HG03342 (cell line): ENCODE data around the gene RPS6KL1.

Experiments
- ATAC-seq: cut with Tn5 transposase; IDR thresholded peaks from one replicate; pipeline ENCODE4 v1.9.1; 2021; ENCODE audit warnings: mild to moderate bottlenecking, moderate library complexity; ENCODE audit not compliant: unreplicated experiment

The RPS6KL1 gene

GRCh38 chr14:74922752-74923401 lies at the start of gene RPS6KL1:
RPS6KL1 (minus strand) TSS chr14:74923260; CDS start chr14:74921541, 1,719 bp downstream.
- peak; percentile 94 for ATAC-seq

GRCh38 chr14:74968811-74969210 lies 45.8 kb upstream of the RPS6KL1 start:
- no peak for ATAC-seq

GRCh38 chr14:74965486-74966153 lies 42.6 kb upstream of the RPS6KL1 start:
- ATAC-seq: no peak

- ATAC-seq: no peak
Observed at GRCh38 chr14:74964787-74965485, 41.9 kb upstream of the RPS6KL1 start.

GRCh38 chr14:74963705-74964271 lies 40.7 kb upstream of the RPS6KL1 start:
- no peak for ATAC-seq

DNA sequence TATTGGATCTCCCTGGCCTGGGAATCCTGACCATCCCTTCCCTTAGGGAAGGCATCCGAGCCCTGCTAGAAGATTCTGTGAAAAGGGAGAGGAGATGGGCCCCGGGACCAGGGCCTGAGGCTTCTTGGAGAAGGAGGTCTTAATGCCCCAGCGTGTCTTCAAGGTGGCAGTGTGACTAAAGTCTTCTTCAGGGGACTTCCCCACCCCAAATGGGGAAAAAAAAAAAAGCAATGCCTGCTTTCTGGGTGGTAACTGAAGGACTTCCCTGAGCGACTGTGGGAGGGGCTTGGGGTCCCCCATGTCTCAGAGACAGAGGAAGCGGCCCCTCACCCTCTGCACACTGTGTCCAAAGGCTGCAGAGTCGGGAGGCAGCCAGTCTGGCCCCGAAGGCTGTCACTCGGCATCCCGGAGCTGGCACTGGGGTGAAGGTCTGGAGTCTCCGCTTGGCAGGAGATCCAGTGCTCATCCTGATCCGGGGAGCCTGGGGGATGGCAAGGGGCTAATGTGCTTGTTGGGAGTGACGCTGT lies 40.2 kb upstream of the RPS6KL1 start:
- no peak for ATAC-seq

DNA sequence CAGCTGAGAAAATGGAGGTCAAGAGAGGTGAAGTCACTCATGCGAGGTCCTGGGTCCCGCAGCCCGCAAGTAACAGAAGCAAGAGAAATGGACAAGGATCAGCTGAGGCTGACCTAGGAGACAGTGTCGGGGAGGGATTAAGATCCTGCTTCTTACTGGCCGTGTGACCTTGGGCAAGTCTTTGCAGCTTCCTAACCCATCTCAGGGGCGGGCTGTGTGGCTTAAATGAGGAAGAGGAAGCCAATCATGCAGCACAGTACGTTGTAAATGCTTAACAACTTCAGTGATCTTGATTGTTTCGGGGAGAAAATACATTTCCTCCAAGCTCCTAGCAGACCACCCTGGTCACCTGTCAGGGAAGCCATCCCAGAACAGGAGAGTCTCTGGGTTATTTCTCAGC lies 39.4 kb upstream of the RPS6KL1 start:
- no peak for ATAC-seq

GRCh38 chr14:74962046-74962445 lies 39.0 kb upstream of the RPS6KL1 start:
- ATAC-seq: no peak

- no peak for ATAC-seq
Observed at GRCh38 chr14:74961238-74961911, 38.3 kb upstream of the RPS6KL1 start.

DNA sequence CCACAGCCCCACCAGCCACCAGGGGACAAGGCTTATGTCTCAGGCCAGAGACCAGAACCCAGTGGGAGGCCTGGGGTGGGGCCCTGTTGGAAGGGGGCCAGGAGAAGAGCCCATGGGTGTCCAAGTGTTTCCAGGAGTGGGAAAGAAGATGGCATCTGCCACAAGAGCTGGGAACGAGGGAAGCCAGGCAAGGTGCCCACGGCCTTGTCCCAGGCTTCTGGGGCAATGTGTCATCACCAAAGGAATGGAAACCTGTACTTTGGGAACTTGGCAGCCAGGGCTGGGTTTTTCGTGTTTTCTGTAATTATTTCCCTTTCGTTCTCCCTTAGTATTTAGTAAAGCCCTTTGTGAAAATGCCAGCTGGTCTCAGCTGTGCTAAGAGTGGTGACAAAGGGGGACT lies 37.7 kb upstream of the RPS6KL1 start:
- ATAC-seq: no peak

DNA sequence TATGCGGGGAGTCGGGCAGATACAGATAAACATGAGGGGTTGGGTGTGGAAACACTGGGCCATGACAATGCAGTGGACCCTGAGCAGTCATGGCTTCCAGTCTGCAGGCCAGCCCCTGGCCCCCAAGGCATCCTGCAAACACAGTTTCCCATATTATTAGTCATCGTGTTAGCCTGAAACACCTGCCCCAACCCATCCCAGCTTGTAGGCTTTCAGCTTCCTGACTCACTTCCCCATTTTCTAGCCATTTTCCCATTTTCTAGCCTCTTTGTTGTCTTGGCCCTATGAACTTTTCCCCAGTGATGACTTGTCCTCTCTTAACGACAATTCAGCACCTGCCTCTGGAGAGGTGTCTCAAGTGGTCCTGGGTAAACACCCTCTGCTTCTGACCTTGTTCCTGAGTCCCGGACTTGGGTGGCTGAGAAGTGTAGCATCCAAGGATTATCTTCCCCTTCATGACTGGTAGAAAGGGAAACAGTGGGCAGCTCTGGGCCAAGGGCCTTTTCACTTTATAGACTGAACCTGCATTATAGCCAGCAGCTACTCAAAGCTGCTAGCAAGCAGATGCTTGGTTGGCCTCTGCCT lies 36.6 kb upstream of the RPS6KL1 start:
- ATAC-seq: no peak

DNA sequence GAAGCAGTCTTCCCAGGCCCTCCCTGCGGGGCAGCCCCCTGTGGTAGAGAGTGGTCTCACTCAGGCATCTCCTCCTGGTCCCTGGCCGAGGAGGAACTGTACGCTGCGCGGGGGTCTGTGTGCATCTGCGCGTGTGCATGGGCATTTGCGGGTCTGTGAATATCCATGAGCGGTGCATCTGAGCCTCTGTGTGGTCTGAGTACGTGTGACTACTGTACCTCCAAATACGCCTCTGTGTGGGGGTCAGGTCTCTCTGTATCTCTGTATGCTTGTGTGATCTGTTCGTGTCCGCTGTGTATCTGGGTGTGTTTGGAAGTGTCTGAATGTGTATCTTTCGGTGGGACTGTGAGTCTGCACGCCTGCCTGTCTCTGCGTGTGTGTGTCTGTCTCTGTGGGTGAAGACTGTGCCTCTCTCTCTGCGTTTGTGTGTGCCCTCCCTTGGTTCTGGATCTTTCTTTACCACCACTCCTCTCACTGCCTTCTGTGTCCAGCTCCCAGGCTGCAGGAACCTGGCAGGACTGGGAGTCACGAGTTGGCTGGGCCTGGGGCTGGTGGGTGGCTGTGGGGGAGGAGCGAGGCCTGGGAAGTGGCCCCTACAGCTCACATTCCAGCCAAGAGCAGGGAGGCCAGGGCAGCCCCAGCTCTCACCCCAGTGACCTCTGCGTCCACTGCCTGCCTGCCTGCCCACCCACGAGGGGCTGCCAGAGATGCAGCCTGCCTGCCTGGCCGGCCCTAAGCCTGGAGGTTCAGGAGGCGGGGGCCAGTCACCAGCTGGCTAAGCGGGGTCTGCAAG lies 33.4 kb upstream of the RPS6KL1 start:
- ATAC-seq: no peak

GRCh38 chr14:74956027-74956279 lies 32.9 kb upstream of the RPS6KL1 start:
- ATAC-seq: no peak

DNA sequence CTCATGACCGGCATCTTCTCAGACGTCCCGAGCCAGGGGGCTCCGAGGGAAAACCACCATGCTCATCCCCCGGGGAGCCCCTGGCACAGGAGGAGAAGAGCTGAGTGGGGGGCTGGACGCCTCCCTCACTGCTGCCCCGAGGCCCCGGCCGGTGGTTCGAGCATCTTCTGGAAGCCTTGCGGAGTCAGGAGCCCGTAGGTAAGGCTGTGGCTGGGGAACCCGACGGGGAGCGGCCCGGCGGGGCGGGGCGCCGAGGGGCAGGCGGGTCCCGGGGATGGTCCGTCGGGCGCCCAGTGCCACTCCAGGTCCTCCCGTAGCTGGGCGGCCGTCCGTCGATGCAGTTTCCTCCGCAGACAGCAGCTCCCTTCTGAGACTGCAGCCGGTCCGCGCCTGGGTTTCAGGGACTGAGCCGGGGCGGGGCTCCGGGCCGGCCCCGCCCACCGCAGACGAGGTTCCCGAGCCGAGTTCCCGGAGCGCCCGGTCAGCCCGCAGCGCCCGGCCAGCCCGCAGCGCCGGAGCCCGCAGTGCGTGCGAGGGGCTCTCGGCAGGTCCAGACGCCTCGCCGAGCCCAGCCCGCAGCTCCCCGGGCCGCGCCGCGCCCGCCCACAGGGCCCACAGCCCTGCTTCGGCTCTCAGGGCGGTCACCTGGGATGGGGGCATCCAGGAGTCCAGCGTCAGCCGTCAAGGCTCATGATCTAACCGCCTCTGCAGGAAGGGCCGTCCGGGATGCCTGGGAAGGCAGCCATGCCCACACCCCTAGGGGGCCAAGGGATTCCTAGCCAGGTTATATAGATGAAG lies 32.4 kb upstream of the RPS6KL1 start, which contains the start of gene PGF:
TSS of gene PGF (minus strand) at position 369 of the 798 bp plus-strand sequence. CDS start at position 14, 355 bp downstream.
- ATAC-seq: no peak

DNA sequence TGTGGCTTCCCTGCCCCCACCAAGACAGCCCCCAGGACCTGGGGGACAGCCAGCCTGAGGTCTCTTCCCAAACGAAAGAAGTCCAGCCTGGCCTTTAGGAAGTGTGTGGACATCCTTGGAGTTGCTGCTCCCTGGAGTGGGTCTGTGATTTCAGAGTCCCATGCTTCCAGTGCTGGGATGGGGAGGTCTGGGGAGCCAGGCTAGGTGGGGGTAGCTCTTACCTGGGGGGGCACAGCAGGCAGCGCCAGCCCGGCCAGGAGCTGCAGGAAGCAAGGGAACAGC lies 31.8 kb upstream of the RPS6KL1 start:
- no peak for ATAC-seq

GRCh38 chr14:74954232-74954946 lies 31.3 kb upstream of the RPS6KL1 start:
- ATAC-seq: no peak

GRCh38 chr14:74953686-74954085 lies 30.6 kb upstream of the RPS6KL1 start:
- no peak for ATAC-seq

DNA sequence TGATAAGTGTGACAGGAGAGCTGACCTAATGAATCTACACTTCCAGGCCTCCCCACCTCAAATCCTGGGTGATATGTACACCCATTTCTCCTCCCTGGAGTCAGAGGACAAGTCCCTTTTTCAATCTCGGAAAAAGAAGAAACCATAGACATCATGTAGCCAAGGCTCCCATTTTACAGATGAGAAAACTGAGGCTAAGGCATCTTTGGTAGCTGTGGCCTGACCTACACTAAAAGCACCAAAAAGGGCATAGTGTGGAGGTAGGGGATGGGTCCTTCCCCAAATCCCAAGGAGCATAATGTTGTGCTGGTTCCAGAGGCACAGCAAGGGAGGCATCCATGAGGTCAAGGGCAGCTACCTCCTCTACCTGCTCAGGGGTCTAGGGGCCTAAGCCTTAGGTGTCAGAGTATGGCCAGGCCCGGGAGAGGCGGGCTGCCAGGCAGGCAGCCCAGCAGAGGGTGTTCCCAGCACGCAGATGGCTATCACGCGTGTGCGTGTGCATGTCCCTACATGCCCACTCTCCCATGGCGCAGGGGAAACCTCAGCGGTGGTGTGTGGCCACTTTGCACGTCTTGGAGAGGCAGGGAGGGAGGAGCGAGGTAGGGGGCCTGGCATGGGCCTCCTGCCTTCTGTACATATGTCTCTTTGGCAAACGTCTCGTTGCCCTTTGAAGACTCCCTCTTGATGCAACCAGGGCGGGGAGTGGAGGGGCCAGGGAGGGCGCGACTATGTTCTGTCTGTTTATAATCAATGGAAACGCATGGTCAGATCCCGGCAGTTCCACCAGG lies 29.8 kb upstream of the RPS6KL1 start:
- ATAC-seq: no peak
